Caco-2 (cell line): ENCODE measurements around the gene CCDC197. TPM values are rescaled to one million over a fixed set of nuclear protein-coding genes. Genes with fewer than 3 reads are reported as not detected.

Experiments used
- BruUV-seq: library from RNA; stranded (reverse); fragments of 400-500 nt; replicated peaks from 2 replicates; lab custom pipeline; 2021; lab: Mats Ljungman, UMichigan
- CTCF ChIA-PET: fragments of 300-600 bp; sonication (Branson Sonifier 250); formaldehyde crosslinking; loops from one replicate; lab custom pipeline; 2022; ENCODE audit warnings: antibody characterized with exemption; lab: Charles Lee
- POLR2A ChIA-PET: fragments of 300-600 bp; sonication (Branson Sonifier 250); formaldehyde crosslinking; loops from one replicate; lab custom pipeline; 2022; ENCODE audit warnings: antibody characterized with exemption; lab: Charles Lee
- DNase-seq, 2 experiments: peaks; one replicate each; pipeline versions ENCODE4 v3.0.0 to v3.0.0-alpha.2; 2020 to 2022
- H3K27me3 ChIP-seq: replicated peaks from 2 replicates; pipeline ENCODE4 v1.6.0; 2011; ENCODE audit warnings: low read length; ENCODE audit not compliant: control insufficient read depth, insufficient read depth
- H3K36me3 ChIP-seq: 2 replicates; pipeline ENCODE4 v1.5.1; 2011; ENCODE audit warnings: low read length; ENCODE audit not compliant: control insufficient read depth, insufficient read depth
- H3K4me1 ChIP-seq: fragments of 250-450 bp; sonication (Bioruptor Pico); 2 replicates; pipeline ENCODE4 v1.5.1; 2020; ENCODE audit warnings: mild to moderate bottlenecking
- H3K4me3 ChIP-seq: 2 replicates; pipeline ENCODE4 v1.5.1; 2011; ENCODE audit warnings: low read depth, mild to moderate bottlenecking, control low read depth, low read length
- H3K9me3 ChIP-seq: fragments of 250-450 bp; sonication (Bioruptor Pico); 2 replicates; pipeline ENCODE4 v1.5.1; 2020; ENCODE audit warnings: mild to moderate bottlenecking, moderate library complexity
- H3K27ac Mint-ChIP-seq: one replicate; pipeline ENCODE4 v1.8.0; 2022; ENCODE audit warnings: mixed read lengths; ENCODE audit not compliant: unreplicated experiment
- H3K27me3 Mint-ChIP-seq: one replicate; pipeline ENCODE4 v1.8.0; 2022; ENCODE audit warnings: mixed read lengths; ENCODE audit not compliant: insufficient read depth, unreplicated experiment
- H3K36me3 Mint-ChIP-seq: one replicate; pipeline ENCODE4 v1.8.0; 2022; ENCODE audit warnings: mild to moderate bottlenecking, mixed read lengths; ENCODE audit not compliant: insufficient read depth, unreplicated experiment
- H3K4me1 Mint-ChIP-seq: one replicate; pipeline ENCODE4 v1.8.0; 2022; ENCODE audit warnings: low read depth, mixed read lengths; ENCODE audit not compliant: unreplicated experiment
- H3K4me3 Mint-ChIP-seq: one replicate; pipeline ENCODE4 v1.8.0; 2022; ENCODE audit warnings: mild to moderate bottlenecking, moderate library complexity, mixed read lengths; ENCODE audit not compliant: unreplicated experiment
- H3K9me3 Mint-ChIP-seq: one replicate; pipeline ENCODE4 v1.8.0; 2022; ENCODE audit warnings: mixed read lengths; ENCODE audit not compliant: unreplicated experiment
- CTCF ChIP-seq, 2 experiments: fragments of 200-600 bp in 1 of 2; IDR thresholded peaks; 1 replicate in 1 of 2; 2 replicates in 1 of 2; pipeline versions ENCODE4 v1.5.1 to v1.8.0; 2011 to 2022; ENCODE audit warnings: antibody characterized with exemption in 1 of 2, control low read depth in 1 of 2, inconsistent platforms in 1 of 2, low read depth in 1 of 2, low read length in 1 of 2, mild to moderate bottlenecking in 1 of 2, moderate library complexity in 1 of 2; ENCODE audit not compliant: insufficient read depth in 1 of 2, severe bottlenecking in 1 of 2, unreplicated experiment in 1 of 2
- intact Hi-C: fragments of 100-400 bp; cut with micrococcal nuclease; formaldehyde crosslinking; loops from one replicate; pipeline ENCODE4 v1.10.0; 2022; ENCODE audit not compliant: unreplicated experiment
- microRNA-seq: library from miRNA; unstranded; fragments of <30 nt; microRNA quantifications from one replicate; pipeline ENCODE4 v1.2.0, GENCODE V29; 2022
- total RNA-seq: library from RNA; stranded (reverse); gene quantifications from 2 replicates; pipeline ENCODE4 v1.2.3, GENCODE V29; 2022

CCDC197 gene
- total RNA-seq, 1 experiment from 2014 or later = not detected

GRCh38 chr14:94054936-94055335, 57.8 kb downstream of the CCDC197 start:
- Mint-ChIP-seq H3K27me3 (no peaks in the 10 kb centered on the region), H3K4me1 (no peaks in the 10 kb centered on the region), H3K36me3 (peaks cover 71% of the 10 kb centered on the region), H3K4me3 (no peak overlapping the region), H3K9me3 (no peaks in the 10 kb centered on the region), H3K27ac (no peak overlapping the region)
- H3K4me3 ChIP-seq = no peak overlapping the region
- intact Hi-C loops = no loop called here
- no TSS peak for BruUV-seq
- peaks cover 3% of the 10 kb centered on the region for H3K36me3 ChIP-seq
- ChIA-PET CTCF (no interaction called here), POLR2A (no interaction called here)
- no peaks in the 10 kb centered on the region for H3K27me3 ChIP-seq
- no peaks in the 10 kb centered on the region for H3K4me1 ChIP-seq
- no peaks in the 10 kb centered on the region for H3K9me3 ChIP-seq
- no peak for TF ChIP-seq CTCF (IDR thresholded peaks at IDR 0.05; ENCODE audit: insufficient read depth in 1 of 2, low read depth in 1 of 2, low read length in 1 of 2, severe bottlenecking in 1 of 2, unreplicated experiment in 1 of 2)
- DNase-seq = no peak

GRCh38 chr14:94056579-94057308, 59.6 kb downstream of the CCDC197 start:
- H3K4me3 ChIP-seq = no peak overlapping the region
- H3K4me1 ChIP-seq = no peaks in the 10 kb centered on the region
- POLR2A ChIA-PET = no interaction called here
- intact Hi-C loops = no loop called here
- Mint-ChIP-seq H3K9me3 (no peaks in the 10 kb centered on the region), H3K36me3 (peaks cover 72% of the 10 kb centered on the region), H3K4me3 (no peak overlapping the region), H3K27me3 (no peaks in the 10 kb centered on the region), H3K4me1 (no peaks in the 10 kb centered on the region), H3K27ac (no peak overlapping the region)
- CTCF ChIA-PET = no interaction called here
- H3K9me3 ChIP-seq = no peaks in the 10 kb centered on the region
- DNase-seq = no peak
- TF ChIP-seq CTCF (IDR thresholded peaks at IDR 0.05; ENCODE audit: insufficient read depth in 1 of 2, low read depth in 1 of 2, low read length in 1 of 2, severe bottlenecking in 1 of 2, unreplicated experiment in 1 of 2) = no peak
- H3K27me3 ChIP-seq = no peaks in the 10 kb centered on the region
- BruUV-seq = no TSS peak
- H3K36me3 ChIP-seq = no peaks in the 10 kb centered on the region; the same call in none of the 2 replicates

- H3K27me3 ChIP-seq = no peaks in the 10 kb centered on the region
- Mint-ChIP-seq H3K4me3 (no peak overlapping the region), H3K4me1 (no peaks in the 10 kb centered on the region), H3K27ac (no peak overlapping the region), H3K36me3 (peaks cover 77% of the 10 kb centered on the region), H3K27me3 (no peaks in the 10 kb centered on the region), H3K9me3 (no peaks in the 10 kb centered on the region)
- intact Hi-C loops = no loop called here
- ChIA-PET CTCF (no interaction called here), POLR2A (no interaction called here)
- H3K4me1 ChIP-seq = no peaks in the 10 kb centered on the region
- TF ChIP-seq CTCF (IDR thresholded peaks at IDR 0.05; ENCODE audit: insufficient read depth in 1 of 2, low read depth in 1 of 2, low read length in 1 of 2, severe bottlenecking in 1 of 2, unreplicated experiment in 1 of 2) = no peak
- no peaks in the 10 kb centered on the region for H3K9me3 ChIP-seq
- DNase-seq = no peak
- BruUV-seq = no TSS peak
- no peak overlapping the region for H3K4me3 ChIP-seq
- no peaks in the 10 kb centered on the region; the same call in none of the 2 replicates for H3K36me3 ChIP-seq
Measured at GRCh38 chr14:94058128-94058673, 61.1 kb downstream of the CCDC197 start.

Small RNA genes within 50 kb of the gene (microRNA-seq; reads per million reads assigned to microRNA genes)
- not detected for gene MIR4506

Other genes with a start within 250 kb of the CCDC197 start
- gene PRIMA1, start 208.8 kb upstream of the CCDC197 start, total RNA-seq = 1.0 and 1.1 TPM in 2 replicates
- not detected in 2 replicates for gene FAM181A, start 70.0 kb upstream of the CCDC197 start, total RNA-seq
- gene ASB2, start 20.7 kb upstream of the CCDC197 start, total RNA-seq = 0.21 TPM in 1 of 2 replicates, not detected in the other
- 1.2 TPM in 2 replicates for gene OTUB2, start 29.0 kb downstream of the CCDC197 start, total RNA-seq
- 131 and 132 TPM in 2 replicates for gene DDX24, start 83.9 kb downstream of the CCDC197 start, total RNA-seq
- 11.6 and 13.6 TPM in 2 replicates for gene IFI27L1, start 84.0 kb downstream of the CCDC197 start, total RNA-seq
- gene IFI27, start 113.4 kb downstream of the CCDC197 start, total RNA-seq = 1.7 and 2.6 TPM in 2 replicates
- 3.4 and 4.7 TPM in 2 replicates for gene IFI27L2, start 132.3 kb downstream of the CCDC197 start, total RNA-seq
- 0.20 and 0.21 TPM in 2 replicates for gene PPP4R4, start 177.0 kb downstream of the CCDC197 start, total RNA-seq